Caki2 (cell line): ENCODE measurements around the gene ATP2B2. TPM values are rescaled to one million over a fixed set of nuclear protein-coding genes. Genes with fewer than 3 reads are reported as not detected.

Source experiments
- DNase-seq: peaks from one replicate; pipeline ENCODE4 v3.0.0-alpha.2; 2015; ENCODE audit warnings: low read depth
- in situ Hi-C: cut with HindIII; loops from 2 replicates; pipeline ENCODE4 v1.10.0; 2016; ENCODE audit warnings: low sequenced_read_pairs, low pct_unique_long_range_greater_than_20kb, mixed read lengths
- total RNA-seq: library from RNA; depleted of rRNA; stranded (reverse); fragments of >200 nt; shearing (Covaris generic); gene quantifications from 2 replicates; pipeline ENCODE4 v1.2.3, GENCODE V29; 2014; ENCODE audit warnings: low replicate concordance

Gene ATP2B2
- total RNA-seq, 1 experiment from 2014 or later: not detected

DNA sequence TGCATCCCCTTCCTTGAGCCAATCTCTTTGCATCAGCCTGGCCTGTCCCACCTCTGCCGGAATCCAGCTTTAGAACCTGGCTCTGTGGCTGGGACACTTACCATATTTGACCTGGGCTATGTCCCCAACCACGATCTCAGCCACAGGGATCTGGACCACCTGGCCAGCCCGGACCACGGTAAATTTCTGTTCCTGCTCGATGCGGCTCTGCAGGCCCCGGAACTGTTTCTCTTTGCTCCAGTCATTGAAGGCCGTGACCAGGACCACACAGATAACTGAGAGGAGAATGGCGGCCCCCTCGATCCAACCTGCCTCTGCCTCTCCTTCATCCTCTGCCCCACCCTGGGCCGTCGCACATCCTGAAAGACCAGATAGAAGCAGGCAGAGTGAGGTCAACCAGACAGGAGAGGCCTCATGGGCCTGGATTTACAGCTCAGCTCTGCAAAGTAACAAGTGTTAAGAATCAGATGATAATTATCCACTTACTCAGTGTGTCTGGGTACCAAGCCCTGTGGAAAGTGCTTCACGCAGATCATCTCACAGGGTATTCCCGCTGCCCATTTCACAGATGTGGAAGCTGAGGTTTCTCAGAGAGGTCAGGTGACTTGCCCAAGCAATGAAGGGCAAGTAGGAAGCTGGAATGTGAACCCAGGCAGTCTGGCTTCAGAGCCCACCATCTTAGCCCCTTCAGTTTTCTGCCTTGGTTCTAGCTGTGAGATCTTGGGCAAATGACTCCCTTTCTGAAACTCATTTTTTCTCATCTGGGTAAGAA, 103.2 kb downstream of the ATP2B2 start:
- in situ Hi-C loops: no loop called here
- DNase-seq: no peak

DNA sequence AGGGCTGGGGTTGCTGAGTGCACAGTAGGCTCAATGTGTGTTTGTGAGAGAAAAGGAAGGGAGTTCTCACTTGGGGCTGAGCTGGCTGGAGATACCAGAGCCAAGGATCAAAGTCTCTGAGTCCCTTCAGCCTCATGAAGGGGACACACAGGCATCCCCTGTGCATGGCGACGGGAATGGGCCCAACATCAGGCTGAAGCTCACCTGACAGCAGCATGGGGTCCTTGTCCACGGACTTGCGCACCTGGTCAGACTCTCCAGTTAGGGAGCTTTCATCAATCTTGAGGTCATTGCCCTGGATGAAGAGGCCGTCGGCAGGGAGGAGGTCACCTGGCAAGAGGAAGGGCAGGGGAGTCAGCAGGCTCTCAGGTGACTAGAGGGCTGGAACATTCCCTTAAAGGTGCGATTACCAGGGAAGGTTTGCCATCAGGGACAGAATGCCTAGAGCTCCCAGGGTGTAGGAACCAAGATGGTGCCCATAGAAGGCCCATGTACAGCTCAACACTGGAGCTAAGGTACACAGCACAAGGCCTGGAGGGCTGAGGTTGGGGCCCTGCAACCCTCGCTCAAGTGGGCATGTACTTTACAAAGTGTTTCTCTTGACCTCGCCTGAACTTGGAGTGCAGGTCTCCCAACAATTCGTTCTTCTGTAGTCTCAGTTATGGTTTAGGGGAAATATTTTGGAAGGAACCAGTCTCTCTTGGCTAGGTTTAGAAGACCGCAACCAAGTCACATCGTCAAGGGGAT, 104.5 kb downstream of the ATP2B2 start:
- in situ Hi-C loops: no loop called here
- no peak for DNase-seq

DNA sequence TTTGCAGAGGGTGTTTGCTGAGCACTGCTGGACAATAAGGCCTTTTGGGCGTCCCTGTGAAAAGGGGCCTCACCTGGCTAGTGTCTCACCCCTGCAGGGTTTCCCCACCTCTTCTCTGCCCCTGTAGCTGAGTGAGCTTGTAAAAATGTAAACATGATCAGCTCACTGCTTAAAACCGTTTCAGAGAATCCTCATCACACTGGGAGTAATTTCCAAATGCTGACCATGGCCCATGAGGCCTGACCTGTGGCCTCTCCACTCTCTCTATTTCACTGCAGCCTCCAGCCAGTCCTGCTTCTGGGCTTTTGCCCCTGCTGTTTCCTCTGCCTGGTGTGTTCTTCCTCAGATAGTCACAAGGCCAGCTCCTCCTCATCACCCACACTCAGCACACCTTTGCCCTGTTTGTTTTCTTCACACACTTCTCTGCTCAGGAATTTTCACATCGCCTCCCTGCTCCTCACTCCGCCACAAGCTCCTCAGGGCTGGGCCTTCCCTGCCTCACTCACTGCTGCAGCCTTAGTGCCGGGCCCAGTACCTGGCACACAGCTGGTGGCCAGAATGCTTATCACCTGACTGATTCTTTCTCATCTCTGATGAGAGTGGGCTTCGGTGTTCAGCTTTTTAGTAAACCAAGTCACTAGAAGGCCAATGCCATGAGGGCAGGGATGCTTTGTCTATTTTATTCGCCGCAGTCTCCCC, 105.2 kb downstream of the ATP2B2 start:
- in situ Hi-C loops: no loop called here

DNA sequence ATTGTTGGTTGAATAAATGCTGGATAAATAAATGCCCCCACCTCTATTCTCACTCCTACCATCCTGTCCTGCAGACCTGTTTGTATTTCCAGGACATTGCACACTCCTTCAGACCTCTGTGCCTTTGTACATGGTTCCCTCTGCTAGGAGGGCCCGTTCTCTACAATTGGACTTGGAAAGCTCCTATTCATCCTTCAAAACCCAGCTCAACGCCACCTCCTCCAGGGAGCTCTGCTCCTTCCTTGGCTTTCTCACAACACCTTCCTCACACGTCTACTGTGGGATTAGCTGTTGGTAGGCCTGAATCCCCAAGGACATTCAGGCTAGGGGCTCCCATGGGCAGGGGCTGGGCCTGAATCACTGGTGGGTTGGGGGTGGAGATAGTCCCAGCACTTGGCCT, 105.8 kb downstream of the ATP2B2 start:
- in situ Hi-C loops: no loop called here
- no peak for DNase-seq

More for the DNA sequence above, 105.2 kb downstream of the ATP2B2 start:
- DNase-seq: no peak

DNA sequence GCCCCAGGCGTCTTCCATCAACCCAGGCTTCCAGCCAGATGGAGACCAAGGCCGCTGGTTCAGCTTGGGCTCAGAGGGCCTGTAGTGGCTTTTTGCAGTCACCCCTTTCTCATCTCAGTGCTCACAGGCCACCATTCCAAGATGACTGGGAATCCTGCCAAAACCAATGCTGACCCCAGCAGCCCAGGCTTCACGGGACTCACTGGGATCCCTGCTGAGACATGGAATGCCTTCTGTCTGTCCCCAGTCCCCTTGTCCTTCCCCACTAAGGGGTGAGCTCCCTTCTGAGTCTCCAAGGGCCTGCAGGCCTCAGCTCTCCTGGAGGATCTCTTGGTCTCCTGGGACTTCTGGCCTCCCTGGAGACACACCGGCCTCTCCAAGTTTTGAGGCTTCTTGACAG, 107.0 kb downstream of the ATP2B2 start:
- in situ Hi-C loops: no loop called here
- DNase-seq: no peak

DNA sequence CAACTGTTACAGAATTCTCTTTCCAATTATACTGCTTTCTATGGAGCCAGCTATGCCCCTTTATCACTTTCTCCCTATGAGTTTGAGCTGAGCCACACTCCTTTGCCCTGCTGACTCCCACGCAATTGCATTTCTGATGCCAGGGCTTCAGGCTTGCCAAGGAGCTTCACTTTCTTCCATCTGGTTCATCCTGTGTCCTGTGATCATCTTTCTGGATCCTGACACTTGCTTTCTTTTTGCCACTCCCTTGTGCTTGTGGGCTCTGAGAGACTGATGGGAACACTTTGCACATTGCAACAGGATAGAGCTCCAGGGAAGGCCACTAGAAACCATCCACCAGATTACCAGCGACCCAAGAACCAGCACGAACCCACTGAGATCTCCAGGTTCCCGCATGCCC, 107.5 kb downstream of the ATP2B2 start:
- in situ Hi-C loops: no loop called here

DNA sequence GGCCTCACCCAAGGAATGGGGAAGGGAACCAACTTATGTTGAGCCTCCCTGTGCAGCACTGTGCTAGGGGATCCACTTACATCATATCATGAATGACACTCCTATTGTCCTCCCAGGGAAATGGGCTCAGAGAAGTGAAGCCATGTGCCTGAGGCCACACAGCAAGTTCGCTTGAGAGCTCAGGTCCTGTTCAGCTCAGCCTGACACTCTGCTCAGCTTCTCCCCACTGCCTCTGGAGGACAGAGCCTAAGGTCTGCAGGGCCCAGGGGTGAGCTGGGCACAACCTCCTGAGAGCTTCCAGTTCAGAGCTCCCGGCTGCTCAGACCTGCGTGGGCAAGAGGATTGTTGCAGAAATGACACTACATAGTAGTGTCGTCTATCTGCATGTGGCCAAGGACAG, 108.5 kb downstream of the ATP2B2 start:
- DNase-seq: no peak
- in situ Hi-C loops: no loop called here

More for the DNA sequence above, 107.5 kb downstream of the ATP2B2 start:
- no peak for DNase-seq

DNA sequence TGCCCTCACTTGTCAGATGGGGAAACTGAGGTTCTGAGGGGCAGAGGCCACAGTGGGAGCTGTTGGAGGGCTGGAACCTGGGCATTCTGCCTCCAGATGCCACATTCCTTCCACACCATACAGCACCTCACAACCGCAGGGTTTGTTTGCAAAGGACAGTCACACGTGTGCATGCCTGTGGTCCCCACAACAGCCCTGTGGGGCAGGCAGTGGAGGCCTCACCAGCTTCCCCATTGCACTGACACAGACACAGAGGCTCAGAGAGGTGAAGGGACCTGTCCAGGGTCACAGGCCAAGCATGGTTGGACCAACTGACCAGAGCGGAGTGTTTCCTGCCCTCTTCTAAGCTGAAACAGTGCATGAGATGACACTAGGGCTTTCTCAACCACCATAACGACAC, 109.3 kb downstream of the ATP2B2 start:
- no peak for DNase-seq
- in situ Hi-C loops: no loop called here

DNA sequence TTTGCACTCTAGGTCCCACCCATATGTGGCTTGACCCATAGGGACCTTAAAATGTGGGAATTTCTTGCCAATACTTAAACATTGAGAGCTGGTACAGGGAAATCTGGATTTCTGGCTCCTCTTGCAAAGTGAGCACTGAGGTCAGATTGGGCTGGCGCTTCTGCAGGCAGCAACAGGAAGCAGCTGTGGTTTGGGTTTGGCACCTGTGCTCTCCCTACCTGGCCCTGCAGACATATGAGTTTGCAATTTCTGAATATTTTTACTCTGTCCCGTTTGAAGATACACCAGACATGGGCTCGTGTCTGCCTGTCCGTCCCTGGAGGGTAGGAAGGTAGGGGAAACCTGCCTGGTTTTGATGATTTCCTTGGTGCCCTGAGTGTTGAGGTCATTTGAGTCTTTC, 109.7 kb downstream of the ATP2B2 start:
- DNase-seq: no peak
- in situ Hi-C loops: no loop called here

DNA sequence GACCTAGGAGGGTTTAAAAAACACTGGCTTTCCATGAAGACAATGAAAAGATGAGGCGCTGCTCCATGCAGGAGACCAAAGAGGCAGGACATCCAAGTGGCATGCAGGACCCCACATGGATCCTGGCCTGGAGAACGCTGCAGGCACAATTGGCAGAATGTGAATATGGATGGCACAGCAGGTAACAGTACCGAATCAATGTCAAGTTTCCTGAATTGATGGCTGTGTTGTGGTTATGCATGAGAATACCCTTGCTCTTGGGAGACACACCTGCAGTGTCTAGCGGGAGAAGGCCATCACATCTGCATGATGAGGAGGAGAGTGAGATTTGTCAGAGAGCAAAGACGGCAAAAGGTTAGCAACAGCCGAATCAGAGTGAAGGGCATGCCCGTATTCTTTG, 110.2 kb downstream of the ATP2B2 start:
- DNase-seq: no peak
- in situ Hi-C loops: no loop called here

DNA sequence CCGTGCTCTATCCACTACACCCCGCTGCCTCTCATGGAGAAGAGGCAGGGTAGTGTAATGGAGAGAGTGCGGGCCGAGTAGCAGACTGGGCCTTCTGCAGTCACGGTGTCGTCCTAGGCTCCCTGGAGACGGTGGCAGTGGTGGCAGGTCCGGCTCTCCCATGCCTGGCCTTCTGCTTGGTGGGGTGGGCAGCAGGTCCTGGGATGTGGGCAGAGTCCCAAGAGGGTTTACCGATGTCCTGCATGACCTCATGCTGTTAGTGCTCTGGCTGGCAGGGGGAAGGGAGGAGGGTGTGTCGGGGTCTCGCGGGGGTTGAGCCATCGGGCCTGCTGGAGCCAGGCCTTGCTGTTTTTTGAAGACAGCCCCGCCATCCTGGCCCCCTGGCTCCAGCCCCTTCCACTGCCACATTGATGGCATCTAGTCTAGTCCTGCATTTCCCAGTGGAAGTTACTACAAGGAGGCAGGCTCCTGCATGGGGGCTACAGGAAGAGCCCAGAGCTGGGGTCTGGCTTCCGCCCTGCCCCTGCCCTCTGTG, 110.8 kb downstream of the ATP2B2 start:
- in situ Hi-C loops: no loop called here
- DNase-seq: no peak

DNA sequence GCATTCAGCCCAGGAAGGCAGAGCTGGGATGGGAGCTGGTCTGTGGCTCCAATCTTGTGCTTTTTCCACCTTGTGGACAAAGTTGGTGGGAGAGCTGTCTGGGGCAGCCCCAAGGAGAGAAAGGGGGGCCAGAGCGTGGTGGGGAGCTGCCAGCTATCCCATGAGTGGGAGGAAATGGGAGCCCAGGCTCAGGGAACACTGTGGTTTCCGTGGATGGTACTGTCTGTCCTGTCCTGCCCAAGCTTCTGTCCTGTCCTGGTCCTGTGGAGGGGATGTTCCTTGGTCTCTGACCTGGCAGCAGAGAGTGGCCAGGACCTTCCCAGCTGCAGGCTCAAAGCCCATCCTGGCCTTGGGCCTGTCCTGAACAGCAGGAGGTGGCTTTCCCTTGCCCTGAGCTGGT, 111.9 kb downstream of the ATP2B2 start:
- in situ Hi-C loops: no loop called here
- DNase-seq: no peak

DNA sequence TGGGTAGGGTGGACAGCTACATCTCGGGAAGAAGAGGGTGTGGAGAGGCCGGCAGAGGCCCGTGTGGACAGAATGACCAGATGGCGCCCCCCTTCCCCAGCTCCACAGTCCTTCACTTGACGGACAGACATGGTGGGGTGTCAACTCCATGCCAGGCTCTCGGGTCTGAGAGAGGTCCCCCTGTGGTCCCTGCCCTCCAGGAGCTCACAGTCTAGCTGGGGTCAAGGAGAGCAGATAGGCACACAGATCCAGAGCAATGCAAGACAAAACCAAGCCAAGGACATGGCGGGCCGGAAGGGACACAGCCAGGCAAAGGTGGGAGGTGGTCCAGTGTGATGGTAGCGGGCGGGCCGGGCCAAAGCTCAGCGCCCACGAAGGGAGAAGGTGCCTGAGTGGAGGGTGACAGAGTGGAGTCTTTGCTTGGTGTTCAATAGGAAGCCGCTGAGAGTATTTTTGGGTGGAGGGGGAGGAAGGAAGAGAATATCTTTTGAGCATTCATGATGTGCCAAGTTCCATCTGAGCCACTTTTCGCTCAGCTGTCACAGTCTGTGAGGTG, 112.4 kb downstream of the ATP2B2 start:
- DNase-seq: no peak
- in situ Hi-C loops: no loop called here

DNA sequence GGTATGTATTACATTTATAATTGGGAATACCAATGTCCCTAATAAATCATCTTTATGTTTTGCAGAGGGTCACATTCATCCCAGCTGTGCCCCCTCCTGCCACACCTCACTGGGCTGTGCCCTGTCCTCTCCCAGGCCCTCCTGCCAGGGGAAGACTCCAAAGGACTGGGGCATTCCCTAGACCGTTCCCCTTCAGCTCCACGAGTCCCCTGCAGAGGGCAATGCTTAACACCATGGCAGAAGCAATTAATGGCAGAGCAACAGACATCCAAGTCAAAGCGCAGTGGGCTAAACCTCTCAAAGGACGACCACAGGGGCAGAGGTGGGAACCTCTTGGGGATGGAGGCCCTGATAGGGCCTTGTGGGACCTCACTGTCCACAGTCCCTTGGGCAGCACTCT, 113.1 kb downstream of the ATP2B2 start:
- in situ Hi-C loops: no loop called here
- no peak for DNase-seq

DNA sequence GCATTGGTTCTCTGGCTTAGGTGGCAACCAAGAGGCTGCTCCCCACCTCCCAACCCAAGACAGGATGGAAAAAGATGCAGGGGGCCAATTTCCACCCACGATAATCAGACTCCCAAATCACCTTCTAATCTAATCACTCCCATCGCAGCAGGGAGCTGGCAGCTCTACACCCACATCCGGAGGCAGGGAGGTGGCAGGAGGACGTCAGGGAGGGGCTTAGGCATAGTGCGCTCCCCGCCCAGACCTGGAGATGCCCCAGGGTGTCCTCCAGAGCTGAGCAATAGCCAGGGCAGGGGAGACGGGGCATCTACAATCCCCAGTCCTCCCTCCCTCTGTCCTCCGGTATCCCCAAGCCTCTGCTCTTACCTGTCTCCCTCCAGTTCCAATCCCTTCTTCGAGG, 114.0 kb downstream of the ATP2B2 start:
- in situ Hi-C loops: no loop called here
- no peak for DNase-seq

DNA sequence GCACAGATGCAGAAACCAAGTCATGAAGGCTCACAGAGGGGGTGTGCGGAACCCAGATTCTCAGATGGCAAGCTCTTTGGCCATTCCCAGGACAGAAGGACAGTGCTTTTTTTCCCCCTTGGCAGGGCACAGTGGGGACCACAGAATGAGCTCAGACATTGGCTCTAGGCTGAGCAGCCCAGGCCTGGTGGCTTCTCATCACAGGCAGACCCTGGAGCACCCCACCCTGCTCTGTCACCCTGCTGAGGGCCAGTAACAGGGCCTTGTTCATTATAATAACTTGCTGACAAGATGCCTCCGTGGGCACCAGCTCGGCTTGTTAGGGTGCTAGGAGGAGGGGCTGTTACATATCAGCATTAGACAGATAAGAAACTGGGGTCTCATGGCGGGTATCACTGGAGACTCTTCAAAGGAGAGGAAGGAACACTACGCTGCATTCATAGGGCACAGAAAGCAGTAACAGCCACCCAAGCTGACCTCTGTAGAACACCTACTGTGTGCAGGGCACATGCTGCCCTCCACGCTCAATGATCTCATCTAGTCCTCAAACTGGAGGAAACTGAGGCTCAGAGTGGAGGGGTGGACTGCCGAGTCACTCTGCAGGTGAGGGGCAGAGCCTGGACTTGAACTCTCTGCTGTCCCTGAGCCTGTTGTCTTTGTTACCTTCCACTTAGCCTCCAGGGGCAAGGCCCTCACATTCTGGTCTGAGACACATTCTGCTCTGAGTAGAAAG, 114.6 kb downstream of the ATP2B2 start:
- no peak for DNase-seq
- in situ Hi-C loops: no loop called here

DNA sequence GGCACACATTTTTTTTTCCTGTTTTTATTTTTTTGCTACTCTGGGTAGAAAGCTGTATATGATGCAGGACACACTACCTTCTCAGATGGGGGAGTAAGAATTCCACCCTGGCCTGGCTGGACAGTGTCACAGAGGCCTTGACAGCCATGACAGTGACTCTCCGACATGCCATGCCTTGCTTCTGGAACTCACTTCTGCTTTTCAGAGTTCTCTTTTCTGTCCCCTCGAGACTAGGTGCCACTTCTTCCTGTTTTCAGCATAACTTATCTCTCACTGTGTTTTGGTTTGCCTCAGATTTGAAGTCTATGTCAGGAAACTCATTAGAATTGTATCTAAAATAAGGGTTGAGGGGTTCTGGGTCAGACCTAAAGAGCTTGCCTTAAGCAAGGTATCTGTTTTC, 115.4 kb downstream of the ATP2B2 start:
- in situ Hi-C loops: no loop called here
- no peak for DNase-seq

DNA sequence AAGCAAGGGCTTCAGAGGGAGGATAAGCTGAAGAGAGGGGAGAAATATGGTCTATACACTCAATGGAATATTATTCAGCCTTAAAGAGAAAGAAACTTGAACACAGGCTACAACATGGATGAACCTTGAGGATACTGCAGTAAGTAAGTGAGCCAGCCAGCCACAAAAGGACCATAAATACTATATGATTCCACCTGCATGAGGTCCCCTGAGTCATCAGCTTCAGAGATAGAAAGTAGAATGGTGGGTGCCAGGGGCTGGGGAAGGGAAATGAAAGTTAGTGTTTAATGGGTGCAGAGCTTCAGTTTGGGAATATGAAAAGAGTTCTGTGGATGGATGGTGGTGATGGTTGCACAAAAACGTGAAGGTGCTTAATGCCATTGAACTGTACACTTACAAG, 116.0 kb downstream of the ATP2B2 start:
- DNase-seq: no peak
- in situ Hi-C loops: no loop called here
